IMR-90 (cell line): ENCODE results near the gene CCT3. TPM values are rescaled to one million over a fixed set of nuclear protein-coding genes. Genes with fewer than 3 reads are reported as not detected.

ENCODE experiments used
- ATAC-seq: fragments of 200-7000 bp; cut with Tn5 transposase; 2 replicates; pipeline ENCODE4 v1.9.1; 2020; ENCODE audit warnings: low read depth, mild to moderate bottlenecking, moderate library complexity
- BruUV-seq: library from RNA; stranded (reverse); fragments of 400-500 nt; replicated peaks from 2 replicates; lab custom pipeline; 2021; lab: Mats Ljungman, UMichigan
- CTCF ChIA-PET: fragments of 300-600 bp; formaldehyde crosslinking; extraction: SDS; loops from one replicate; lab custom pipeline; 2021; ENCODE audit warnings: antibody characterized with exemption; lab: Yijun Ruan, JAX
- POLR2A ChIA-PET: fragments of 300-600 bp; sonication (Branson Sonifier 250); formaldehyde crosslinking; loops from one replicate; lab custom pipeline; 2022; ENCODE audit warnings: antibody characterized with exemption; ENCODE audit not compliant: unreplicated experiment; lab: Charles Lee
- DNase-seq: peaks from one replicate; pipeline ENCODE4 v3.0.0; 2013
- H2AFZ ChIP-seq: replicated peaks from 2 replicates; pipeline ENCODE3; 2013; ENCODE audit warnings: low read length, mild to moderate bottlenecking; ENCODE audit not compliant: poor library complexity
- H2AK5ac ChIP-seq: 2 replicates; pipeline ENCODE4 v1.6.1; 2013; ENCODE audit warnings: low read depth, low read length, inconsistent platforms
- H2AK9ac ChIP-seq: replicated peaks from 2 replicates; pipeline ENCODE3; 2013; ENCODE audit warnings: mild to moderate bottlenecking, low read depth, low read length, moderate library complexity; ENCODE audit not compliant: poor library complexity
- H2BK120ac ChIP-seq: 2 replicates; pipeline ENCODE4 v1.6.1; 2013; ENCODE audit warnings: low read depth, low read length, inconsistent platforms
- H2BK15ac ChIP-seq: 3 replicates; pipeline ENCODE4 v1.6.1; 2013; ENCODE audit warnings: low read depth, low read length, inconsistent platforms
- H2BK20ac ChIP-seq: 2 replicates; pipeline ENCODE4 v1.6.1; 2013; ENCODE audit warnings: low read depth, mild to moderate bottlenecking, inconsistent platforms, low read length, moderate library complexity
- H2BK5ac ChIP-seq: 2 replicates; pipeline ENCODE4 v1.6.1; 2013; ENCODE audit warnings: mild to moderate bottlenecking, low read depth, low read length, inconsistent platforms; ENCODE audit not compliant: poor library complexity, severe bottlenecking
- H3K14ac ChIP-seq: replicated peaks from 2 replicates; pipeline ENCODE4 v1.6.1; 2013; ENCODE audit warnings: low read depth, low read length, inconsistent platforms
- H3K18ac ChIP-seq: 2 replicates; pipeline ENCODE4 v1.6.1; 2013; ENCODE audit warnings: low read depth, low read length, control low read depth
- H3K23ac ChIP-seq: 2 replicates; pipeline ENCODE4 v1.6.1; 2013; ENCODE audit warnings: low read depth, low read length, inconsistent platforms
- H3K27ac ChIP-seq: 2 replicates; pipeline ENCODE4 v1.5.1; 2013; ENCODE audit warnings: mild to moderate bottlenecking, control low read depth, low read length; ENCODE audit not compliant: insufficient read depth
- H3K27me3 ChIP-seq: 2 replicates; pipeline ENCODE4 v1.6.1; 2013; ENCODE audit warnings: low read length; ENCODE audit not compliant: control insufficient read depth, insufficient read depth
- H3K36me3 ChIP-seq: 2 replicates; pipeline ENCODE4 v1.6.1; 2013; ENCODE audit warnings: low read length, mixed read lengths; ENCODE audit not compliant: control insufficient read depth, insufficient read depth
- H3K4ac ChIP-seq: 2 replicates; pipeline ENCODE4 v1.6.1; 2013; ENCODE audit warnings: low read depth, low read length, inconsistent platforms
- H3K4me1 ChIP-seq: 2 replicates; pipeline ENCODE4 v1.6.1; 2013; ENCODE audit warnings: low read length, mixed read lengths; ENCODE audit not compliant: control insufficient read depth, insufficient read depth
- H3K4me2 ChIP-seq: 2 replicates; pipeline ENCODE4 v1.6.1; 2013; ENCODE audit warnings: low read depth, mild to moderate bottlenecking, control low read depth, low read length, moderate library complexity
- H3K4me3 ChIP-seq: 2 replicates; pipeline ENCODE4 v1.5.1; 2013; ENCODE audit warnings: low read depth, mild to moderate bottlenecking, control low read depth, low read length, moderate library complexity; ENCODE audit not compliant: insufficient read depth
- H3K56ac ChIP-seq: 2 replicates; pipeline ENCODE4 v1.6.1; 2013; ENCODE audit warnings: low read length, inconsistent platforms; ENCODE audit not compliant: insufficient read depth; ENCODE audit errors: extremely low read depth
- H3K79me1 ChIP-seq, 2 experiments: 2 replicates each; pipeline ENCODE4 v1.6.1; 2013; ENCODE audit warnings: low read length in 2 of 2, inconsistent platforms in 1 of 2, low read depth in 1 of 2
- H3K9ac ChIP-seq: 2 replicates; pipeline ENCODE4 v1.6.1; 2013; ENCODE audit warnings: low read depth, low read length, control low read depth
- H3K9me1 ChIP-seq: 2 replicates; pipeline ENCODE4 v1.6.1; 2013; ENCODE audit warnings: low read length, inconsistent platforms; ENCODE audit not compliant: insufficient read depth
- H3K9me3 ChIP-seq: 2 replicates; pipeline ENCODE4 v1.6.1; 2013; ENCODE audit warnings: low read length; ENCODE audit not compliant: control insufficient read depth, insufficient read depth
- H4K20me1 ChIP-seq: 2 replicates; pipeline ENCODE4 v1.6.1; 2013; ENCODE audit warnings: low read length, inconsistent platforms; ENCODE audit not compliant: insufficient read depth
- H4K5ac ChIP-seq: 2 replicates; pipeline ENCODE4 v1.6.1; 2013; ENCODE audit warnings: mild to moderate bottlenecking, low read depth, low read length, control low read depth
- H4K8ac ChIP-seq, 2 experiments: 2 replicates each; pipeline ENCODE4 v1.6.1; 2013; ENCODE audit warnings: low read depth in 2 of 2, low read length in 2 of 2, control low read depth in 1 of 2, inconsistent platforms in 1 of 2
- H4K91ac ChIP-seq: 2 replicates; pipeline ENCODE4 v1.6.1; 2013; ENCODE audit warnings: low read depth, low read length, inconsistent platforms; ENCODE audit not compliant: insufficient read depth
- FOS ChIP-seq: fragments of 150-350 bp; IDR thresholded peaks from 2 replicates; pipeline ENCODE4 v1.6.1; 2016; ENCODE audit warnings: low read depth, low read length
- POLR2A ChIP-seq: IDR thresholded peaks from 2 replicates; pipeline ENCODE4 v1.6.1; 2012; ENCODE audit warnings: mild to moderate bottlenecking, low read depth, low read length
- WGBS, 2 experiments: methylation state at CpG; one replicate each; pipeline versions ENCODE4 v1.1.5 to v1.1.7; 2013; ENCODE audit warnings: missing lambda C conversion rate in 2 of 2; ENCODE audit not compliant: insufficient read length in 1 of 2; ENCODE audit errors: extremely low coverage in 2 of 2; 5-methylcytosine and 5-hydroxymethylcytosine counted together
- dilution Hi-C: fragments of 300-500 bp; cut with HindIII; formaldehyde crosslinking; loops from one replicate; pipeline ENCODE4 v1.14.3; 2018; ENCODE audit warnings: low sequenced_read_pairs; ENCODE audit not compliant: unreplicated experiment
- in situ Hi-C: fragments of 300-500 bp; cut with MboI; formaldehyde crosslinking; loops from 3 replicates; pipeline ENCODE4 v1.14.3; 2019; ENCODE audit warnings: low sequenced_read_pairs, inconsistent platforms, mixed read lengths
- intact Hi-C: fragments of 100-400 bp; cut with micrococcal nuclease; formaldehyde crosslinking; loops from 2 replicates; pipeline ENCODE4 v1.10.0; 2022
- polyA plus RNA-seq, 3 experiments: library from polyadenylated mRNA; depleted of rRNA; stranded (reverse); fragments of >200 nt; gene quantifications; 2 replicates each; pipeline ENCODE4 v1.2.3, GENCODE V29; 2012; ENCODE audit warnings: low replicate concordance in 1 of 3
- total RNA-seq: library from RNA; depleted of rRNA; stranded (reverse); fragments of >200 nt; gene quantifications from 2 replicates; pipeline ENCODE4 v1.2.3, GENCODE V29; 2012

The CCT3 gene
- total and polyA plus RNA-seq, 2 of the 4 experiments (the other 2 are of a cell fraction) = 313 to 595 TPM

- Histone ChIP-seq H4K91ac (no peak overlapping the region; the same call in 1 of the 2 replicates), H2AK9ac (no peak overlapping the region), H4K8ac (no peak overlapping the region), H3K14ac (no peak overlapping the region; the same call in 1 of the 2 replicates), H2AFZ (no peak overlapping the region), H2BK5ac (peak overlapping the region; percentile 29), H2AK5ac (no peak overlapping the region), H3K36me3 (peaks cover 62% of the 10 kb centered on the region), H4K5ac (no peak overlapping the region), H3K23ac (0 out of 2 replicates have a peak overlapping the region, but pooled peaks have one; percentile 16), H3K9ac (no peak overlapping the region), H4K20me1 (peaks cover 19% of the 10 kb centered on the region), H2BK15ac (no peak overlapping the region), H3K9me1 (peaks cover 11% of the 10 kb centered on the region), H3K4me3 (no peak overlapping the region), H3K4me2 (no peak overlapping the region), H3K9me3 (no peaks in the 10 kb centered on the region), H2BK20ac (no peak overlapping the region), H2BK120ac (no peak overlapping the region), H3K4ac (peak overlapping the region; percentile 48), H3K27ac (no peak overlapping the region), H3K4me1 (peaks cover 3% of the 10 kb centered on the region), H3K18ac (no peak overlapping the region), H3K27me3 (no peaks in the 10 kb centered on the region), H3K56ac (no peak overlapping the region), H3K79me1 (peaks cover 13 to 52% of the 10 kb centered on the region in 2 experiments; a peak in 3 of 4 replicates)
- dilution Hi-C loops (no loop called here), intact Hi-C loops (loop anchor here (5.0 kb wide), 1 partner anchor 49 kb away; no protein-coding TSS in a partner anchor), in situ Hi-C loops (no loop called here)
- TF ChIP-seq POLR2A (no peak), FOS (0 out of 2 replicates have a peak, but pooled peaks have one; percentile 4)
- no TSS peak for BruUV-seq
- CTCF ChIA-PET = interaction anchor here (0.5 kb wide), 1 partner anchor 70 kb away, joined by 3 read pairs; no protein-coding TSS in a partner anchor
- POLR2A ChIA-PET = interaction anchor here (0.6 kb wide), 1 partner anchor 13 kb away, joined by 3 read pairs; no protein-coding TSS in a partner anchor
- ATAC-seq (peak; percentile 90), DNase-seq (peak; percentile 69)
- no CpG with 5 or more reads among the region's 4 CpGs for WGBS, 2 experiments
Observed at GRCh38 chr1:156268336-156268735, 69.8 kb downstream of the CCT3 start.
